Measurements from ENCODE around the gene CYP3A4. TPM values are rescaled to one million over a fixed set of nuclear protein-coding genes. Genes with fewer than 3 reads are reported as not detected.
A peak's percentile ranks its signal among the peaks of the same experiment; 100 is the strongest.

The CYP3A4 gene
- total and polyA plus RNA-seq, 2 of the 13 experiments (the other 11 are each of a cell fraction or from before 2014, with no cell fraction given), result 0.11 to 0.24 TPM

GRCh38 chr7:99791667-99792369, 7.8 kb upstream of the CYP3A4 start (continued):
- TF ChIP-seq THRA (CRISPR knock-in tag; IDR thresholded peaks at IDR 0.05; ENCODE audit: borderline replicate concordance) (peak; percentile 45; the same call in 1 of the 2 replicates), POLR2AphosphoS2 (IDR thresholded peaks at IDR 0.05; ENCODE audit: low read depth, low read length) (no peak)

- Histone ChIP-seq H3K27me3 (ENCODE audit: control insufficient read depth in 1 of 2, insufficient read depth in 2 of 2, low read length in 2 of 2) (no peaks in the 10 kb centered on the region), H4K20me1 (ENCODE audit: insufficient read depth, low read length) (no peaks in the 10 kb centered on the region), H3K9me3 (ENCODE audit: low read length) (no peaks in the 10 kb centered on the region), H3K4me2 (ENCODE audit: low read depth, low read length) (no peak overlapping the region), H2AFZ (ENCODE audit: low read length) (no peak overlapping the region), H3K27ac (ENCODE audit: extremely low read length, insufficient read depth, low read length) (no peak overlapping the region), H3K79me2 (ENCODE audit: insufficient read depth, low read length) (no peaks in the 10 kb centered on the region), H3K4me1 (ENCODE audit: insufficient read depth, low read length) (peaks cover 65% of the 10 kb centered on the region), H3K4me3 (replicated peaks in 1 of 3; ENCODE audit: insufficient read depth in 1 of 3, low read depth in 2 of 3, low read length in 3 of 3) (no peak overlapping the region), H3K36me3 (replicated peaks in 1 of 2; ENCODE audit: control insufficient read depth in 1 of 2, insufficient read depth in 2 of 2, low read length in 2 of 2) (no peaks in the 10 kb centered on the region), H3K9ac (ENCODE audit: insufficient read depth, low read depth, low read length) (no peak overlapping the region)
- BruUV-seq (replicated peaks), result no TSS peak
- CTCF ChIA-PET (ENCODE audit: low intra/inter-chr PET ratio, low total read pairs), result no interaction called here
- TF ChIP-seq ARNTL (CRISPR knock-in tag; IDR thresholded peaks at IDR 0.05) (no peak), ISX (CRISPR knock-in tag; conservative IDR thresholded peaks at IDR 0.05) (no peak), ZNF280B (CRISPR knock-in tag; IDR thresholded peaks at IDR 0.05; ENCODE audit: borderline replicate concordance) (no peak), ELF1 (CRISPR knock-in tag; IDR thresholded peaks at IDR 0.05) (no peak), RNF219 (CRISPR knock-in tag; IDR thresholded peaks at IDR 0.05) (no peak), SP2 (CRISPR knock-in tag; IDR thresholded peaks at IDR 0.05) (no peak), EED (CRISPR knock-in tag; IDR thresholded peaks at IDR 0.05) (no peak), ZNF572 (CRISPR knock-in tag; IDR thresholded peaks at IDR 0.05) (no peak), KAT2B (IDR thresholded peaks at IDR 0.05; ENCODE audit: borderline replicate concordance, low read depth, low read length) (no peak), TAF15 (IDR thresholded peaks at IDR 0.05; ENCODE audit: low read depth, low read length, poor library complexity, severe bottlenecking) (no peak), ZNF180 (CRISPR knock-in tag; IDR thresholded peaks at IDR 0.05; ENCODE audit: borderline replicate concordance, low read depth) (no peak), TIGD3 (CRISPR knock-in tag; IDR thresholded peaks at IDR 0.05; ENCODE audit: borderline replicate concordance) (no peak), MEIS2 (CRISPR knock-in tag; IDR thresholded peaks at IDR 0.05) (no peak), HNRNPL (IDR thresholded peaks at IDR 0.05; ENCODE audit: low read depth, low read length) (no peak)
- POLR2A ChIA-PET, result no interaction called here
- DNase-seq (ENCODE audit: low spot score) (peak; percentile 12), FAIRE-seq (no peak), ATAC-seq (no peak)
- intact Hi-C loops (cut with micrococcal nuclease; ENCODE audit: unreplicated experiment), result no loop called here
- 59% methylated on average over 1 of the region's 1 CpG for WGBS (ENCODE audit: low lambda C conversion rate)
- in situ Hi-C loops (cut with HindIII; ENCODE audit: extremely low pct_ligation_motif_present, low pct_unique_long_range_greater_than_20kb), result no loop called here
Observed at GRCh38 chr7:99791021-99791420, 7.0 kb upstream of the CYP3A4 start.

Data from HepG2 (cell line).